HCT116 (cell line): ENCODE results near the gene TMEM217.
"Not testable (repeated sequence)": the region's sequence is repeated elsewhere in the genome, so short reads cannot be mapped to it uniquely, and the experiment has no call there.

ENCODE experiments used
- CTCF ChIP-seq, 3 experiments: fragments of 200-600 bp in 1 of 3; sonication (generic) in 1 of 3; IDR thresholded peaks in 2 of 3; conservative IDR thresholded peaks in 1 of 3; 2 replicates each; pipeline ENCODE4 v1.5.1; 2012 to 2017; ENCODE audit warnings: low read depth in 2 of 3, low read length in 2 of 3, antibody characterized with exemption in 1 of 3, borderline replicate concordance in 1 of 3, control low read depth in 1 of 3, mild to moderate bottlenecking in 1 of 3, mixed read lengths in 1 of 3, mixed run types in 1 of 3, moderate library complexity in 1 of 3; ENCODE audit not compliant: insufficient read depth in 1 of 3
- POLR2AphosphoS5 ChIP-seq: IDR thresholded peaks from 2 replicates; pipeline ENCODE4 v1.6.1; 2011; ENCODE audit warnings: mild to moderate bottlenecking, low read depth, low read length, moderate library complexity
- ZNF274 ChIP-seq: fragments of 200-500 bp; sonication (Bioruptor generic); IDR thresholded peaks from 2 replicates; pipeline ENCODE4 v1.6.1; 2014; ENCODE audit warnings: mild to moderate bottlenecking, low read depth, low read length, inconsistent platforms

GRCh38 chr6:37194886-37195285 is 63.1 kb downstream of the TMEM217 start:
- not testable (repeated sequence) for TF ChIP-seq POLR2AphosphoS5; CTCF (IDR thresholded peaks at IDR 0.05 in 2 of 3, conservative IDR thresholded peaks at IDR 0.05 in 1 of 3; ENCODE audit: borderline replicate concordance in 1 of 3, insufficient read depth in 1 of 3, low read depth in 2 of 3, low read length in 2 of 3); ZNF274
